Astrocyte (in vitro differentiated cells and primary cell): Measurements from ENCODE around the gene RTTN. TPM values are rescaled to one million over a fixed set of nuclear protein-coding genes. Genes with fewer than 3 reads are reported as not detected.

Source experiments
- DNase-seq: peaks from one replicate; pipeline ENCODE4 v3.0.0-alpha.2; 2010; ENCODE audit warnings: low read depth
- FAIRE-seq: peaks from 2 replicates; lab custom pipeline; 2011; peaks lifted over from hg19 to GRCh38; lab: Jason Lieb, UNC
- H2AFZ ChIP-seq: 2 replicates; pipeline ENCODE4 v1.6.0; 2012; ENCODE audit warnings: low read depth, low read length, inconsistent platforms
- H3K27ac ChIP-seq: 2 replicates; pipeline ENCODE4 v1.5.1; 2011; ENCODE audit warnings: low read depth, low read length, inconsistent platforms
- H3K27me3 ChIP-seq: 2 replicates; pipeline ENCODE4 v1.6.0; 2011; ENCODE audit warnings: low read length, inconsistent platforms; ENCODE audit not compliant: insufficient read depth
- H3K36me3 ChIP-seq: 2 replicates; pipeline ENCODE4 v1.5.1; 2011; ENCODE audit warnings: low read length, inconsistent platforms; ENCODE audit not compliant: insufficient read depth
- H3K4me1 ChIP-seq: 2 replicates; pipeline ENCODE4 v1.5.1; 2011; ENCODE audit warnings: low read length, inconsistent platforms; ENCODE audit not compliant: insufficient read depth
- H3K4me2 ChIP-seq: 2 replicates; pipeline ENCODE4 v1.6.0; 2012; ENCODE audit warnings: low read length, inconsistent platforms
- H3K4me3 ChIP-seq: 2 replicates; pipeline ENCODE4 v1.5.1; 2011; ENCODE audit warnings: low read depth, mild to moderate bottlenecking, low read length, inconsistent platforms; ENCODE audit not compliant: insufficient read depth
- H3K79me2 ChIP-seq: 2 replicates; pipeline ENCODE4 v1.6.0; 2012; ENCODE audit warnings: mild to moderate bottlenecking, low read length, inconsistent platforms; ENCODE audit not compliant: insufficient read depth
- H3K9ac ChIP-seq: 2 replicates; pipeline ENCODE4 v1.6.0; 2012; ENCODE audit warnings: mild to moderate bottlenecking, low read length, inconsistent platforms
- H3K9me3 ChIP-seq: 2 replicates; pipeline ENCODE4 v1.5.1; 2012; ENCODE audit warnings: low read depth, mild to moderate bottlenecking, low read length, inconsistent platforms; ENCODE audit not compliant: insufficient read depth
- H4K20me1 ChIP-seq: 2 replicates; pipeline ENCODE4 v1.6.0; 2012; ENCODE audit warnings: low read length, inconsistent platforms; ENCODE audit not compliant: insufficient read depth
- H3K27ac Mint-ChIP-seq: one replicate; pipeline ENCODE4 v1.8.0; 2021; ENCODE audit warnings: mild to moderate bottlenecking, mixed read lengths; ENCODE audit not compliant: unreplicated experiment
- H3K27me3 Mint-ChIP-seq: one replicate; pipeline ENCODE4 v1.8.0; 2021; ENCODE audit warnings: low read depth, mixed read lengths; ENCODE audit not compliant: unreplicated experiment
- H3K36me3 Mint-ChIP-seq: one replicate; pipeline ENCODE4 v1.8.0; 2021; ENCODE audit warnings: low read depth, mixed read lengths; ENCODE audit not compliant: unreplicated experiment
- H3K4me1 Mint-ChIP-seq: one replicate; pipeline ENCODE4 v1.8.0; 2021; ENCODE audit warnings: low read depth, mixed read lengths; ENCODE audit not compliant: unreplicated experiment
- H3K4me3 Mint-ChIP-seq: one replicate; pipeline ENCODE4 v1.8.0; 2021; ENCODE audit warnings: mild to moderate bottlenecking, moderate library complexity, mixed read lengths; ENCODE audit not compliant: unreplicated experiment
- H3K9me3 Mint-ChIP-seq: one replicate; pipeline ENCODE4 v1.8.0; 2021; ENCODE audit warnings: mild to moderate bottlenecking, mixed read lengths; ENCODE audit not compliant: unreplicated experiment
- CTCF ChIP-seq: IDR thresholded peaks from 2 replicates; pipeline ENCODE4 v1.5.1; 2011; ENCODE audit warnings: low read depth, mild to moderate bottlenecking, inconsistent platforms, low read length, moderate library complexity; ENCODE audit not compliant: insufficient read depth
- EZH2 ChIP-seq: IDR thresholded peaks from 2 replicates; pipeline ENCODE4 v1.6.1; 2012; ENCODE audit warnings: mild to moderate bottlenecking, low read length, inconsistent platforms; ENCODE audit not compliant: insufficient read depth
- total RNA-seq: library from RNA; stranded (reverse); gene quantifications from 2 replicates; pipeline ENCODE4 v1.2.1, GENCODE V29; 2021

The RTTN gene
- total RNA-seq, 1 donor from 2014 or later: 6.3 TPM

DNA sequence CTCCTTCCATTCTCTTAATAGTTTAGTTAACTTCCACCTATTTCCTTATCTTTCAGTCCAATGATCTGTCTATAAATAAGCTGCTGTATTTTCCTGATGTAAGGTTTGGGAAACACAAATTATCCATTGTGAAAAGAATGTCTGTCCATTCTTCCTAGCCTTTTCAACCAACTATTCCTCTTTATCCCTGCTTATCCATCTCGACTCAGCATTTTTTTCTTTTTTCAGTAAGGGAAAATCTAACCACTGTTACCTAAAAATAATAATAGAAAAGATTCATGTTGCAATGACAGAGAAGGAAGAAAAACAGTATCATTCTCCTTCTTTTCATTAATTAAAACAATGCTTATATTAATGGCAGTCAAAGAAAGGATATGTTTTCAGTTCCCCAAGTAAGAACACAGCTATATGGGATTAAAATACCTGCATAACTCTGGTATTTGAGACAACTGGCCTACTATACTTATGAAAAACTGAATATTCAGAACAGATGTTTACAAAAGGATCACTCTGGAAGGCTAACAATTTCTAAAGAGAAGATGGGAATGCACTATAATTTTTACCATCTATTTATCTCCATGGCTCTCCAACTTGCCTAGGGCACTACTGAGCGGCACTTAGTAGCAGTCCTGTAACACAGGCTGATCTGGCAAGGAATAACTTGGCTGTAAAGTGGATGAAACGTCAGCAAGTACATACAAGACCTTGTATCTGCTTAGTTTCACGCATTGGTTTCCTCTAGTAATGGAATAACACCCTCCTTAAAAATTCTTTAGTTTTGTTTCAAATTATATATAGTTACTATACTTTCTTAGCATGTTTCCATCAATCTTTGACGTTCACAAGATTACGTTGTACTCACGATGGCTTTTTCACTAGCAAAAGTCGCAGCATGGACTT lies 57.2 kb downstream of the RTTN start:
- no peak overlapping the region for H3K9ac ChIP-seq
- Mint-ChIP-seq H3K27ac (no peak overlapping the region), H3K4me1 (no peaks in the 10 kb centered on the region), H3K9me3 (peaks cover 1% of the 10 kb centered on the region), H3K27me3 (no peaks in the 10 kb centered on the region), H3K4me3 (no peak overlapping the region), H3K36me3 (peaks cover 2% of the 10 kb centered on the region)
- no peak overlapping the region for H2AFZ ChIP-seq
- no peak for TF ChIP-seq EZH2
- TF ChIP-seq CTCF: no peak
- DNase-seq (no peak), FAIRE-seq (no peak)
- H3K36me3 ChIP-seq: peaks cover 3% of the 10 kb centered on the region
- H3K79me2 ChIP-seq: no peaks in the 10 kb centered on the region
- no peak overlapping the region for H3K4me2 ChIP-seq
- H3K9me3 ChIP-seq: no peaks in the 10 kb centered on the region
- H3K4me1 ChIP-seq: no peaks in the 10 kb centered on the region
- no peaks in the 10 kb centered on the region for H4K20me1 ChIP-seq
- H3K27me3 ChIP-seq: no peaks in the 10 kb centered on the region
- no peak overlapping the region for H3K4me3 ChIP-seq
- H3K27ac ChIP-seq: no peak overlapping the region

DNA sequence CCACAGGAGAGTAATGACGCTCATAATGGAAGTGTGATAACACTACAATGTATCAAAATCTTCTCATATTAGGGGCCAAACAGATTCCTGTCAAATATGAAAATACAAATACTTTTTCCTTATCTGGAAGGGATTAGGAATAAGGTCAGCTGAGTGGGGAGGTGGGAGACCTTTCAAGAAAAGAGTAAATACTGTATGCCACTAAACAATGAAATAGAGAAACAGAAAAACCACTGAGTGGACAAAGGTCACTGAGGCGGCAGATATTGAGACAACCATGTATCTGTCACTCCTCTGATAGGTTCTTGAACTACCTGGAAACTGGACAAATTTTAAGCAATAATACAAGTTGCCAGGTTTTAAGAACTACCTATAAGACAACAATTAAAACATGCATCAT lies 59.3 kb downstream of the RTTN start:
- no peak for DNase-seq
- H3K36me3 ChIP-seq: peaks cover 3% of the 10 kb centered on the region

More for the DNA sequence above, 59.3 kb downstream of the RTTN start:
- H3K9me3 ChIP-seq: no peaks in the 10 kb centered on the region
- no peaks in the 10 kb centered on the region for H4K20me1 ChIP-seq
- H3K36me3 Mint-ChIP-seq: peaks cover 2% of the 10 kb centered on the region
- no peak overlapping the region for H3K4me2 ChIP-seq
- no peak for TF ChIP-seq CTCF
- TF ChIP-seq EZH2: no peak
- no peaks in the 10 kb centered on the region for H3K4me1 ChIP-seq
- no peaks in the 10 kb centered on the region for H3K4me1 Mint-ChIP-seq
- no peak overlapping the region for H3K27ac Mint-ChIP-seq
- no peaks in the 10 kb centered on the region for H3K27me3 Mint-ChIP-seq
- H3K27me3 ChIP-seq: no peaks in the 10 kb centered on the region
- FAIRE-seq: no peak
- H3K4me3 Mint-ChIP-seq: no peak overlapping the region
- no peak overlapping the region for H3K4me3 ChIP-seq
- H3K27ac ChIP-seq: no peak overlapping the region
- no peak overlapping the region for H3K9ac ChIP-seq
- peaks cover 1% of the 10 kb centered on the region for H3K9me3 Mint-ChIP-seq
- H3K79me2 ChIP-seq: no peaks in the 10 kb centered on the region
- no peak overlapping the region for H2AFZ ChIP-seq
